OCI-LY1 (cell line): ENCODE measurements around the gene SPATA20.

Experiments used
- CTCF ChIP-seq: fragments of 200-600 bp; sonication (generic), shearing (Covaris generic); IDR thresholded peaks from 2 replicates; pipeline ENCODE4 v1.5.1; 2017; ENCODE audit warnings: mild to moderate bottlenecking, antibody characterized with exemption, low read length, moderate library complexity, mixed read lengths
- EZH2 ChIP-seq: fragments of 200-600 bp; sonication (generic), shearing (Covaris generic); IDR thresholded peaks from 2 replicates; pipeline ENCODE4 v1.8.0; 2017; ENCODE audit warnings: borderline replicate concordance, mixed run types, mild to moderate bottlenecking, antibody characterized with exemption, low read length, moderate library complexity, mixed read lengths

GRCh38 chr17:50590946-50591737, 44.2 kb downstream of the SPATA20 start:
- TF ChIP-seq CTCF (no peak), EZH2 (no peak)
